Measurements from ENCODE around the gene ANKMY1.
A peak's percentile ranks its signal among the peaks of the same experiment; 100 is the strongest.
"Not testable (repeated sequence)": the region's sequence is repeated elsewhere in the genome, so short reads cannot be mapped to it uniquely, and the experiment has no call there.

The ANKMY1 gene

DNA sequence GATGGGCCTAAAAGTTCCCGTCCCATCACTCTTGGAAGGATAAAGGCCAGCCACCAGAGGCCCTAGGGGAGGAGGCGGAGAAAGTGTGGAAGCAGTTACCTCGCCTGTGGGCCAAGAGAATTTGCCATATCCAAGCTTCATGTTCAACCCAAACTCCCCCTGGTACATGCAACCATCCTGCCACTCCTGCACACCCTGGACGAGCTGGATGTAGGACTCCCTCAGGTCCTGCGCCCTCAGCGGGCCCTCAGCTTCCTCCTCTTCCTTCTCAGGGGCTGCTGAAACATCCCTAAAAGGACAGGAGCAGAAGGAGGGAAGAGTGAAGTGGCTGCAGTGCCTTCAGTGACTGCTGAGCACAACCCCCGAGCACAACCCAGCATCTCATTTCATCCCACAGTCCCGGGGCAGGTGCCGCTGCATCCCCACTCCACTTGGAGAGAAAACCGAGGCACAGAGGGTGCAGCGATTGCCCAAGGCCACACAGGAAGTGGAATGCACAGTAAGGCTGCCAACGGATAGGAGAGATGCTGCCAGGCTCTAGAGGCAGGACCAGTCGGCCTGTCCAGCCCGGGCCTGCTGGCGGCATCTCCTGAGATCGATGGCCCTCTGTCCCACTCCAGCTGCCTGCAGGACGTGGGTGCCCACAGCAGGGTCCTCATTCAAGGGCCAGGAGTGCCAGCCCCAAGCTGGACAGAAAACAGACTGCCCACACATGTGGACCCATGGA, 2.9 kb downstream of the ANKMY1 start:
- DNase-seq (ENCODE audit: low read depth): no peak

DNA sequence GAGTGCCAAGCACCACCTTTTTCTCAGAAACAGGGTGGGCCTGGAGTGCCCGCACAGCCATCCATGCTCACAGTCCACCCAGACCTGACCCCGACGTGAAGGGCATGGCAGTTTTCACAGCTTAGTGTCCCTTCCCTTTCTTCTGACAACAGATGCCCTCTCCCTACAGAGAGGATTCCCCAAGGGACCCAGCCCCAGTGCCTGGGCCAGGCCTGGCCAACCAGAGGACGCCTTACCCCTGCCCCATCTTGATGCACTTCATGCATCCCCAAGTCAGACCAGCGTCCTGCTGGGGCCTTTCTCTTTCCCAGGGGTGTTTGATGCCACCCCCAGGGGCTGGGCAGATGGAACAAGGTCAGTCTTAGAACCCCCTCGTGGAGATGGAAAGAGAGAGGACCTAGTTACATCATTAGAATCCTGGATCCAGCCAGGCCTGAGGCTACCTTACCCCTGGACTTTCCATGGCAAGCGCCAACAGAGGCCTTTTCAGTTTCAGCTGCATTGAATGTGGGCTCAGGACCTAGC, 3.8 kb downstream of the ANKMY1 start:
- DNase-seq (ENCODE audit: low read depth): no peak

DNA sequence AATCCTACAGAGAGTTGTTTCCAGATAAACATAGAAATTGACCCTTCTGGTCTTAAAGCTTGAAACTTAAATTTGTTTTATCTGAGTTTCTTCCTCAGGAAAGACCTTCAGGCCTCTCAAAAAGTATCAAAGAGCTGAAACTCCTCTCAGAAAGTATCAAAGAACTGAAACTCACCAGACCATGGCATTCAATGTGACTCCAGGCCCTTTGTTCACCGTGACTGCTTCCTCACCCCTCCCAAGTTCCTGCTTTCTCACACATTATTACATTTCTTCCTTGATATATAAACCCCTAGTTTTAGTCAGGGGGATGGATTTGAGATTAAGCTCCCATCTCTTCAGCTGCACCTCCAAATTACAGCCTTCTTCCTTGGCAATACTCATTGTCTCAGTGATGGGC, 6.0 kb downstream of the ANKMY1 start:
- DNase-seq (ENCODE audit: low read depth): no peak

DNA sequence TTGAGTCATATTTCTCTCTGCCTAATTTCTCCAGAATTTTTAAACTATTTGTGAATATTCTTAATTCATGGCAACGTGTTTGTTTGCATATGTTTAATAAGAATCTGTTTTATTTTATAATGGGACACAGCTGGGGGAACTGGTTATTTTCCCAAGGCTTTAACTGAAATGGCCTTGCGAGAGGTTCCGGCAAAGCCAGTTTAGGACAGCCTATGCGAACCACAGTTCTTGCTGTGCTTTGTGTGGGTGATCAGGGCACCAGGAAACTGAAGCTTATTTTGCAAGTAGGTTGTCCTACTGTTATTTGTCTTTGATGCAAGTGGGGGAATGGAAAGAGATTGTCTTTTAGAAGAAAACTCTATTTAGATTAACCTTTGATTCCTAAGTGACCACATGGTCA, 6.5 kb downstream of the ANKMY1 start:
- no peak for DNase-seq (ENCODE audit: low read depth)

DNA sequence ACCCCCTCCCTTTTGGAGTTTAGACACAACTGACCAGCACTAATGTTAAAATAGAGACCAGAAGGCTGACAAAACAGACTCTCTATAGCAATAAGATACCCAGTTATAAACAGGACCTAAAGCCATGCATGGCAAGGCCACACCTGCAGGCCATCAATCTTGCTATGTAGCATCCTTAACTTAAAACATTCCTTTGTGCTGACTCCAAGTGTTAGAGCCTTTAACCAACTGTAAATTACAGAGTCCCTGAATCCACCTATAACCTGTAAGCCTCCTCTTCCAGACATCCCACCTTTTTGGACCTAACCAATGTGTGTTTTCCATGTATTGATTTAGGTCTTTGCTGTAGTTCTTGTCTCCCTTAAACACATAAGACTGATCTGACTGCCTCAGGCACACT, 17.9 kb downstream of the ANKMY1 start:
- no peak for DNase-seq (ENCODE audit: low read depth)

DNA sequence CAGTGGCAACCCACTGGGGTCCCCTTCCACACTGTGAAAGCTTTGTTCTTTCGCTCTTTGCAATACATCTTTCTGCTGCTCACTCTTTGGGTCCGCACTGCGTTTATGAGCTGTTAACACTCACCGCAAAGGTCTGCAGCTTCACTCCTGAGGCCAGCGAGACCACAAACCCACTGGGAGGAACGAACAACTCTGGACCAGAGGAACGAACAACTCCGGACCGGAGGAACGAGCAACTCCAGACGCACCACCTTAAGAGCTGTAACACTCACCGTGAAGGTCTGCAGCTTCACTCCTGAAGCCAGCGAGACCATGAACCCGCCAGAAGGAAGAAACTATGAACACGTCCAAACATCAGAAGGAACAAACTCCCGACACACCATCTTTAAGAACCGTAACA, 18.7 kb downstream of the ANKMY1 start:
- not testable (repeated sequence) for DNase-seq (ENCODE audit: low read depth)

DNA sequence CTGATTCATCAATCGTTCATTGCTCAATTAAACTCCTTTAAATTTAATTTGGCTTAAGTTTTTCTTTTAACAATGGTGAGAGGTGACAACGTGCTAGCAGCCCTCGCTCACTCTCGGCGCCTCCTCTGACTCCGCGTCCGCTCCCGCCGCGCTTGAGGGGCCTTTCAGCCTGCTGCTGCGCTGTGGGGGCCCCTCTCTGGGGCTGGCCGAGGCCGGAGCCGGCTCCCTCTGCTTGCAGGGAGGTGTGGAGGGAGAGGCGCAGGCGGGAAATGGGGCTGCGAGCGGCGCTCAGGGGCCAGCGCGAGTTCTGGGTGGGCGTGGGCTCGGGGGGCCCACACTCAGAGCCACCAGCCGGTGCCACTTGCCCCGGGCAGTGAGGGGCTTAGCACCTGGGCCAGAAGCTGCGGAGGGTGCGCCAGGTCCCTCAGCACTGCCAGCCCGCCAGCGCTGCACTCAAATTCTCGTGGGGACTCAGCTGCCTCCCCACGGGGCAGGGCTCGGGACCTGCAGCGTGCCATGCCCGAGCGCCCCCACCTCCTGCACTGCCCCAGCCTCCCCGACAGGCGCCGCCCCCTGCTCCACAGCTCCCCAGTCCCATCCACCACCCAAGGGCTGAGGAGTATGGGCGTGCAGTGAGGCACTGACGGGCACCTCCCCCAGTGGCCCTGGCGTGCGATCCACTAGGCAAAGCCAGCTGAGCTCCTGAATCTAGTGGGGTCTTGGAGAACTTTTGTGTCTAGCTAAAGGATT, 19.6 kb downstream of the ANKMY1 start:
- no peak for DNase-seq (ENCODE audit: low read depth)

DNA sequence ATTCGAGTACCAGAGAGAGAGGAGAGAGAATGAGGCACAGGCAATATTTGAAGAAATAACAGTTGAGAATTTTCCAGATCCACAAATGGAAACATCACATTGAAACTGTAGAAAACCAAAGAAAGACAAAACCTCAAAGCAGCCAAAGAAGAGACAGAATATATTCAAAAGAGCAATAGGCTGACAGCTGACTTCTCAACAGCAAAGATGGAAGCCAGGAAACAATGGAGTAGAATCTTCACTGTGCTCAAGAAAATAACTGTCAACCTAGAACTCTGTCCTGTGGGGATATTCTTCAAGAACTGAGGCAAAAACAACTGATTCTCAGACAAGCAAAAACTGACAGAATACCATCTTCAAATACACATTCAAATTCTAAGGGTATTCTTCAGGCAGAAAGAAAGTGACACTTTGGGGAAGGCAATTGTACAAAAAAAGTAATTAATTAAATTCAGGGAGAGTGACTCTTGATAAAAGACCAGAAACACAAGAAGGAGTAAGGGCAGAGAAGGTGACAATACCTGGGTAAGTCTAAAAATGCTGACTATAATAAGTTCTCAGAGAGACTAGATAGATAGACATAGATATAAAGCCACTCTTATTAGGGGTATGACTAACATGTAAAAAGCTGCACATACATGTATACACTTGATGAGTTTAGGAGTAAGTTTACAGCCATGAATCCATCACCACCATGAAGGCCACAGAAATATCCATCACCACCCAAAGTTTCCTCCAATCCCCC, 25.6 kb downstream of the ANKMY1 start:
- peak; percentile 21 for DNase-seq (ENCODE audit: low read depth)

DNA sequence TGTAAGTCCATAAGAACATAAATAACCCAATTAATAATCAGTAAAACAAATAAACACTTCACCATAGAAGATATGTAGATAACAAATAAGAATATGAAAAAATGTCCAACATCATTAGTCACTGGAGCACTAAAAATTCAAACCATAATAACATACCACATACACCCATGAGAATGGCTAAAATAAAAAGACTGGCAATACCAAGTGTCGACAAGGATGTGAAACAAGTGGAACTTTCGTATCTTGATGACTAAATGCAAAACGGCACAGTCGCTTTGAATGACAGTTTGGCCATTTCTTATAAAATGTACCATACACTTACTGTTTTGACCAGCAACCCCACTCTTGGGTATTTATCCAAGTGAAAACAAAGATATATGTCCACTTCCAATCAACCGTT, 26.8 kb downstream of the ANKMY1 start:
- no peak for DNase-seq (ENCODE audit: low read depth)

DNA sequence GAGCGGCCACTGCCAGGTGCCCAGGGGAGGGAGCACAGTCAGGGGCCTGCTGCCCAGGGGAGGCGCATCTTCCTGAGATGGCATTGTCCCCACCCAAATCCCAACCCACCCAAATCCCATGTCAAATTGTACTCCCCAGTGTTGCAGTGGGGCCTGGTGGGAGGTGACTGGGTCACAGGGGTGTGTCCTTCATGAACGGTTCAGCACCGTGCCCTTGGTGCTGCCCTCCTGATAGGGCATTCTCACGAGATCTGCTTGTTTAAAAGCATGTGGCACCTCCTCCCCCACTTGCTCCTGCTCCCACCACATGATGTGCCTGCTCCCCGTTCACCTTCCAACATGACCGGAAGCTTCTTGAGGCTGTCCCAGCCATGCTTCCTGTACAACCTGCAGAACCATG, 27.6 kb downstream of the ANKMY1 start:
- no peak for DNase-seq (ENCODE audit: low read depth)

DNA sequence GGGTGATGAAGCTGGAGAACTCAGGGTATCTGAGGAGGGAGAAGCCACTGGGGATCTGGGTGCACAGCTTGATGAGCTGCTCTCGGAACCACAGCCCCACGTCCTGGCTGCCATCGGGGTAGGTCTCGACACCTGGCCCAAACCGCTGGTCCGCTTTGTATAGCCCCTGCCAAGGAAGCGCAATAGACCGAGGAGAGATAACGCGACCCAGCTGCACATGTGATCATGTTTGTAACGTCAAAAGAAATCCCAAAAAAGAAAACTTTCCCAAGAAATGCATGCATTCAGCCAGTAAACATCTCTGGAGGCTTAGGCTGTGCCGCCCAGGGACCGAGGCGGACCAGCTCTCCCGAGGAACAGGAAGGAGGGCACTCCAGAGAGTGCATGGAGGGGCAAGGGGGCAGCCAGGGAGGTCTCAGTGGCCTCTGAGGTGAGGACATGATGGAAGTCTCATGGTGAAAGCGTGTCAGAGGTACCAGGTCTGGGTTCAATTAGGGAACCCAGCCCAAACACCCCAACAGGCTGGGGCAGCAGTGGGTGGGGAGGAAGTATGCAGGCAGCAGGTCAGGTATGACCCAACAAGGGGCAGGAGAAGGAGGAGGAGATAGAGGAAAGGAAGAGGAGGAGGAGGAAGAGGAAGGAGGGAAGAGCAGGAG, 28.3 kb downstream of the ANKMY1 start:
- no peak for DNase-seq (ENCODE audit: low read depth)

DNA sequence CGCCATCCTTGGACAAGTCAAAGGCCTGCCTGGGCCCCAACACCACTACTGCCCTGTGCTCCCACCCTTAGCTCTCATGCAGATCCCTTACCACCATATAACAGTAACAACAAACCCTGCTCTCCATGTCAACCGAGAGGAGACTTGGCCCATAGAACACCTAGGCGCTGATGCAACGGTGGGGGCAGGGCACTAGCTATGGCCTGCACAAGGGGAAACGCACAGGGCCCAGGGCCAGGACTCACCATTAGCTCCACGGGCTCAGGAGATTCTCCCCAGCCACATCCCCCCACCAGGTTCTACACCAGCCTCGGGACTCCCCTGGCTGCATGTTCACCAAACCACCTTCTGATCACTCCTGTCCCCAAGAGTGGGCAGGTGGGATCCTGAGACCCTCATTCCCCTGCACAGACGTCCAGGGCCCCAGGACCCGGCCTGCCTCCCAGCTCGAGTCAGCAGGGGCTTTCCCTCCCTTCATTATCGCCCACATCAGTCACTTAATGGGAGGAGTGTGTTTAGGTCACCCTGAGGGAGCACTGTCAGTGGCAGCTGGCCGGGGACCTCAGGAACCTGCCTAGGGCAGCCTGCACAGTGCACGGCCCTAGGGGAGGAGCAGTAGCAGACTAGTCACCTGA, 29.3 kb downstream of the ANKMY1 start:
- no peak for DNase-seq (ENCODE audit: low read depth)

DNA sequence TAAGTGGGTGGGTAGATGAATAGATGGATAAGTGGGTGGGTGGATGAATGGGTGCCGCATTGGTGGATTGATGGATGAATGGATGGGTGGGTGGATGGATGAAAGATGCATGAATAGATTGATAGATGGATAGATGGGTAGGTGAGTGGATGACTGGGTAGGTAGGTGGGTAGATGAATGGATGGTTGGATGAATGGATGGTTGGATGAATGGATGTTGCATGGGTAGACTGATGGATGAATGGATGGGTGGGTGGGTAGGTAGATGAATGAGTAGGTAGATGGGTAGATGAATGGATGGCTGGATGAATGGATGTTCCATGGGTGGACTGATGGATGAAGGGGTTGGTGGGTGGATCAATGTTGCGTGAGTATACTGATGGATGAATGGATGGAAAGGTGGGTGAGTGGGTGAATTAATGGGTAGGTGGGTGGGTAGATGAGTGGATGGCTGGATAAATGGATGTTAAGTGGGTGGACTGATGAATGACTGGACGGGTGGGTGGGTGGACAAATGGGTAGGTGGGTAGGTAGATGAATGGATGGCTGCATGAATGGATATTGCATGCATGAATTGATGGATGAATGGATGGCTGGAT, 30.5 kb downstream of the ANKMY1 start:
- DNase-seq (ENCODE audit: low read depth): no peak

DNA sequence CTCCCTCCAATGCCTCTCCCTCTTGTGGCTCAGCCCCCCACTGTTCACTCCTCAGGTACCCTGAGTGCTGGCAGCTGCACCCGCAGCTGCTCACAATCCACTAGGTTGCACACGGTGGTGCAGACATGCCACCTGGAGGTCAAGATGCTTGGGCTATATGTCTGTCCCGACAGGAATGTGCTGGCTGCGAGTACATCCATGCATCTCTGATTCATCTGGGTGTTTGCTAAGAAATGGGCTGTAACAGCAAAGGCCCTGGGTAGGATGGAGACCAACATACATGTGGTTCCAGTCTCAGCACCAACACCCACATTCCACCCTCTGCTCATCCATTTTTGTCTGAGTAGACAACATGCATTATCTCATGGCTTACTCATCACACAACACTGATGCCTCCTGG, 31.3 kb downstream of the ANKMY1 start:
- no peak for DNase-seq (ENCODE audit: low read depth)

DNA sequence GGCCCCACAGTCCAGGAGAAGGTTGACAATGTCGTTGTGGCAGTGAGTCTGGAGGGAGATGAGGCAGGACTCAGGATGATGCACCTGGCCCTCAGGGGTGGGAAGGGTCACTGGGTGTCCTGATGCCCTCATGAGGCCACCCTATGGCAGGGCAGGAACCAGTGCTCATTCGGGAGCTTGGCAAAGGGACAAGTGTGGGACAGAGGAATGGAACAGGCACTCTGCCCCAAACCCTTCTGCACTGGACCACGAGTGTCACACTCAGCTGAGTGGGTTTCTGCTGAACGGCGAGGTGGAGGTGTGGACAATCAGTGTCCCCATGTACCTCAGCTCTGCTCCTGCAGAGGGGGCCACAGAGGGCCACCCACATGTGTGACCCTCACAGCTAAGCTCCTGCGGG, 32.0 kb downstream of the ANKMY1 start:
- DNase-seq (ENCODE audit: low read depth): no peak

DNA sequence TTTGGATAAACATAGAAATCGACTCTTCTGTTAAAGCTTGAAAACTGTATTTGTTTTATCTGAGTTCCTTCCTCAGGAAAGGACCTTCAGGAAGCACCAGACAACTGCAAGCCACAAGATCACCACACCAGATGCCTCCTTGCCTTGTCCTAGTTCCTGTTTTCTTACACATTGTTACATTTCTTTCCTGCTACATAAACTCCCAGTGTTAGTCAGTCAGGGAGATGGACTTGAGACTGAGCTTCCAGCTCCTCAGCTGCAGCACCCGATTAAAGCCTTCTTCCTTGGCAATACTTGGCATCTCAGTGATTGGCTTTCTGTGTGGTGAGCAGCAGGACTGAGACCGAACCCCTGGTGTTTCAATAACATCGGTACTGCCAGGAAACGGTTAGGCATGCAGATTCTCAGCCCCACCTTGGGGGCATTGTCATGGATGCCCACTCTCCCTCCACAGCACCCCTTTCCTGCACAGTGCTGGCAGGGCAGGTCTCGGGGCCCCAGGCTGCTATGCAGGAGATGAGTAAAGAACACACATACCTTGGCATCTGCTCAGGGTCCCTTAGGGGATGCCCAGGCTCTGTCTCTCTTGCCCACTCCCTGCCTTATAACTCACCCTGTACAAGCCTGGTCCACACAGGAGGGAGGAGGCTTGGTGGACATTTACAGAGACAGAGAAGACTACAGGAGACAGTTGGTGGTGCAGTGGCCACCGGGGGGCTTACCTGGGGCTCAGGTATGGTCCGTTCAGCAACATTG, 32.6 kb downstream of the ANKMY1 start:
- no peak for DNase-seq (ENCODE audit: low read depth)

DNA sequence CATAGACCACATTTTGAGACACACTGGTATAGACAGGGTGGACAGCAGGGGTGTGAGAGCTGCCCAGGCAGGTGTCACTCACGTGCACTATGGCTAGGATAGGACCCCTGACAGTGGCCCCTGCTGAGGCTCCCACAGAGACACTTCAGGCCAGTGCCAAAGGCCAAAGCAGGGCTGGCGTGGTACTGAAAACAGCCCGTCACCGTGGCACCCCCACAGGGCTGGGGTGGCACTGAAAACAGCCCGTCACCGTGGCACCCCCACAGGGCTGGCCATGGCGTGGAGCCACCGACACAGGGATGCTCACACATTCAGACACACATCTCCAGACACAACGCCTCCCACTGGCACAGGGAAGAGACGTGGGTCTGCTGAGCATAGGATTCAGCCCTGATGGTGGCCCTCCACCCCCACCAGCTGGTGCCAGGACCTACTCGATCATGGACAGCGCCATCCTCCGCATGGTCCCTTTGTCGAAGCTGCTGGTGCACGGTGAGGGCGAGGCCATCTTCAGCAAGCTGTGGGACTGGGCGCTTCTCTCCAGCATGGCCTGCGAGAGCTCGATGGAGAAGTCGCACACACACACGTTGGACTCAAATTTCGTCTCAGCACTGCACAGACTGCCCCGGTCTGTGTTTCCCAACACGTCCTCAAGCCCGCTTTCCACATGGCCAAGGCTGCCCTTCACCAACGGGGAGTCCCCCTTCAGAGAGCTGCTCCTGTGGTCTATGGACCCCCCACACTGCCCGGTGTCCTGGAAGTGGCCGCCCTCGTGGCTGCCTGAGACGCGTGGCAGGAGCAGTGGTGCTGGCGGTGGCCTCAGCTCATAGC, 34.1 kb downstream of the ANKMY1 start:
- DNase-seq (ENCODE audit: low read depth): no peak

DNA sequence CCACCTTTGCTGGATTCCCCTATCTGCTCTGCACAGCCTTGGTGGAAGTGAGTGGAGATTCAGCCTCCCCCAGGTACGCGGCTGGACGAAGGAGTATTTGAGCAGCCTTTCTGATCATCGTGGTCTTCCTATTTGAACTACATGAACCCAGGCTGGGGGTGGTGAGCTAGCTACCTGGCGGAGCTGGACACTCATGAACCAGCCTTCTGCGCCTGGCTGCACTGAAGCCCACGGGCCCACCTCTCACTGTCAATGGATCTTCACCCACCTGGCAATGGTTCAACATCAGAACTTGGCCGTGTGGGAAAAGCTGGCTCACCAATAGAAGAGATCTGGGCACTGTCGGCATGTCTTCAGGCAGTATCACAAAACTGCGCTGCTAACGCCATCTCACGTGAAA, 35.4 kb downstream of the ANKMY1 start:
- DNase-seq (ENCODE audit: low read depth): no peak

DNA sequence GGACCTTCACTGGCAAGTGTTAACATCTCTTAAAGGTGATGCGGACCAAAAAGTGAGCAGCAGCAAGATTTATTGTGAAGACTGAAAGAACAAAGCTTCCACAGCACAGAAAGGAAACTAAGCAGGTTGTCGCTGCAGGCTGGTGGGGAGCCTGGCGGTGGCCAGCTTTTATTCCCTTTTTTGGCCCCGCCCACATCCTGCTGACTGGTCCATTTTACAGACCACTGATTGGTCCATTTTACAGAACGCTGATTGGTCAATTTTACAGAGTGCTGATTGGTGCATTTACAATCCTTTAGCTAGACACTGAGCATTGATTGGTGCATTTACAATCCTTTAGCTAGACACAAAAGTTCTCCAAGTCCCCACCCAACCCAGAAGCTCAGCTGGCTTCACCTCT, 35.9 kb downstream of the ANKMY1 start:
- not testable (repeated sequence) for DNase-seq (ENCODE audit: low read depth)

DNA sequence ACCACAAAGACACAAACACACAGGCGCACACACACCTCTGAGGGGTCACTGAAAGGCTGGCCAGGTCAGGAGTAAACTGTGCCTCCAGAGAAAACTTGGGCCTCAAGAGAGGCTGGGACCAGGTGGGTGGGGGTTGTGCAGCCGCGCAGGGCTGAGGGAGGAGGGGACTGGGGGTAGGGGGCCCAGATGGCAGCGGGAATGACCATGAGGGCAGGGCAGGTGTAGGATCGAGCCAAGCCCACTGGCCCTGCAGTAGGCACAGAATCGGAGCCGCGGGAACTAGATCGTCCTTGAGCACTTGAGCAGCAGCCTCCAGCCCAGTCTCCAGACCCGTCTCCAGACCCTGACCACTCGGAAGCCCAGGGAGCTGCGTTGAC, 36.8 kb downstream of the ANKMY1 start:
- no peak for DNase-seq (ENCODE audit: low read depth)
